HTERT RPE-1 (cell line): ENCODE measurements around the gene TTYH3.

Experiments used
- in situ Hi-C: fragments of 300-500 bp; cut with MboI; formaldehyde crosslinking; loops from 4 replicates; pipeline ENCODE4 v1.14.3; 2020; ENCODE audit warnings: low sequenced_read_pairs

The TTYH3 gene

DNA sequence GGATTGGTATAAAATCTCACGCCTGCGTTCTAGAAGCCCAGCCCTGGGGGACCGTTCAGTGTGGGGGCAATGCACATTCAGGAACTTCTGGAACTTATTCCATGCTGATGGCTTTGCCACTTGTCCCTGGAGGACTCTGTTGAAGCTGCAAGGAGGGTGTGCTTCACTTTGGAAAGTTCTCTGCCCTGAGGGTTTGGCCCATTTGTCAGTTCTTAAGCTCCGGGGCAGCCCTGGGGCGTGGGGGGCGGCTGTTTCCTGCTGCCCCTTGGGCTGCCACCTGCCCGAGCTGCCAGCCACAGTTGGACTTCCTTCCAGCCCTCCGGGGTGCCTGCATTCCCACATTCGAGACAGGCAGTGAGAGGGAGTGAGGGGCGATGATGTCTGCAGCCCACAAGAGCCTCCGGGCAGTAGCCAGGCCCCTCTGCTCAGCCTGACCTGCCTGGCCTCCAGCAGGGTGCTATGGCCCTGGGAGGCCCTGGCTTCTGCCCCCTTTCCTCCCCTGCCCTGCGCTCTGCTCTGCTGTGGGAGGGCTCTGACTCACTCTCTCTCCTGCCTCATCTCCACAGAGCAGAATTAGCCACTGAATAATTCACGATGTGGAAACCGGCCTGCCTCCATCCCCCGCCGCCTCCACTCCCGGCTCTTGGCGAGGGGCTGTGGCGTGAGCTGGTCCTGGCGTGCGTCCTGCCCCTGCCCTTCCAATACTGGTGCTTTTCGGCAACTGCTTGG is 1.9 kb downstream of the TTYH3 start:
- in situ Hi-C loops, result no loop called here

DNA sequence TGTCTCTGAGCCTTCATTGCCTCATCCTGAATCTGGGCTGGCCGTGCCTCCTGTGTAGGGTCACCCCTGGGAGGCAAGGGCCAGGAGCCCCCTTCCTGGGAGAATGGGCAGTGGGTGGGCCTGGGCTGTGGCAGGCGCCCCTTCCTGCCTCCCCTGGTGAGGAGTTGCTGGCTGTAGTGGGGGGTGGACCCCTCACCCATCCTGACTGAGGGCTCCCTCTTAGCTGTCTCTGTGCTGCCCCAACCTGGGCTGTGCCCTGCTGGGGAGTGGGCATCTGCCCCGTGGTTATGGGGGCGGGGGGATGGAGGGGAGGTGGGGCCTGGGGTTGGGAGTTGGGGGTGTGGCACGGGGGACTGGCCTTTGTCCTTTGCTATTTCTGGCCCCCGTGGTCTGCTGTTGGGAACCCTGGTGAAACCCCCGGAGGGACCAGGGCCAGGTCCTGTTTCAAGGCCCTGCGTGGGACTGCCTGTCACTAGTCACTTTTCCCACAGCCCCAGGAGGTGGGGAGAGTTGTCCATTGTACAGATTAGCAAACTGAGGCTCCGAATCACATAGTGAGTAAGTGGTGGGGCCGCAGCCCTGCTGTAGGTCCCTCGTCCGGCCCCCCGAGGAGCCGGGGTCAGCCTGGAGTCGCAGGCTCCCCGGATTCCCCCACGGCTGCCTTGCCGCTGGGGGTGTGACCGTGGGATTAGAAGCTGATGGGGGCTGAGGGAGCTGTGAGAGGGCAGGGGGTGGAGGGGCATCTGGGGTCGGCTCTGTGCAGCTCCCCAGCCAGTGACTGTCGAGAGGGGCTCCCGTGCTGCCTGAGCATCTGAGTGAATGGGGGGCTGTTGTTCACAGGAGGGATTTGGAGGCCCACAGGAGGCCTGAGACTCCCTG is 2.7 kb downstream of the TTYH3 start:
- in situ Hi-C loops, result no loop called here

DNA sequence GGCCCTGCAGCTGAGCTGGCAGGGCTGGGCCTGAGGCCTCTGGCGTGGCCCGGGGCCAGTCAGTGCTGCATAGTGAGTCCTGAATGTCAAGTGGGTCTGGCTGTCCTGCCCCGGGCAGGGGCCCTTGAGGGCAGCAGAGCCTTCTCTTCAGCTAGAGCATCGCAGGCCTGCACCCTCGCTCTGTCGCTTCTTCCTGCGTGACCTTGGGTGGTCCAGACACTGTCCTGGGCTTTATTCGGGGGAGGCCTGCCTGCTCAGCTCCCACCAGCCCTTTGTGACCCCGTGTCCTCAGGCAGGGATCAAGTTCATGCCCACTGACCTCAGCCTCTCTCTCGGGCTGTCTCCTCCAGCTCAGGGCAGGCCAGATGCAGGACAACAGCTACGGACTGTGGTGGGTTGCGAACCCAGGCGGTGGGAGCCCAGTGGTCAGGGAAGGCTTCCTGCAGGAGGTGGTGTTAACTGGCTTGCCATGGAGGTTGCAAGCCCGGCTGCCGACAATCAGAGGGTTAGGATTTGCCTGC is 3.4 kb downstream of the TTYH3 start:
- in situ Hi-C loops, result no loop called here

DNA sequence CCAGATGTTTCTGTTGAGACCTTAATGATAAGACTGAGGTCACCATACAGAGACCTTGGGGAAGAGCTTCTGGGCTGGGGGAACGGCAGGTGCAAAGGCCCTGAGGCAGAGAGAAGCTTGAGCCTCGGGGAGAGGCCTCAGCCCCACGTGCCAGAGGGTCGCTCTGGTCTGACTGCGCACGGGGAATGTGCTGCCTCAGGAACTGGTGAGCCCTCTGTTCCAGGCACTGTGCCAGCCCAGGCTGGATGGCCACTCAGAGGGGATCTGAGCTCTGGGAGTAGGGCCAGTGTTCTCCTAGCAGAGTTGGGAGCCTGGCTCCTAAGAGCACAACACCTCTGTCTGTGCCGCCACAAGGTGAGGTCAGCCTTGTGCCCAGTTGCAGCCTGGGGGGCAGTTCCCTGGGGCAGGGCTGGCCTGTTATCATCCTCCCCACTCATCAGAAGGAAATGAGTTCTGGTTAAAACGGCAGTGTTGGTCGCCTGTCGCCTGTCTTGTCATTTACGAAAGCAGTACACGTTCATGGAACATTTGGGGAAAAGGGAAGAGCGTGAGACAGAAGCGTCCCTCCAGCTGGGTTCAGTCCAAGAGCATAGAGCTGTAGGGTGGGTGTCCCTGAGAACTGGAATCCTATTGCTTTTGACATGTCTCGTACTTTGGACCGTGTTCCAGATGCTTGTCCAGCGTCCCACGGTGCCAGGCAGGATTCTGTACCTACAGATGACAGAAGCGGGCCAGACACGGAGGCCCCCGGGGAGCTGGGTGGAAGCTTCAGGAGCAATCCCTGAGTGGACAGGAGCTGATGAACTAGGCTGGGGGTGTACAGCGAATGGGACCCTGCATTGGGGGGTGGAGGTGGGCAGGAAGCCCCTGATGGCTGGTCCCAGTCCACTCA is 4.3 kb downstream of the TTYH3 start:
- in situ Hi-C loops, result no loop called here

DNA sequence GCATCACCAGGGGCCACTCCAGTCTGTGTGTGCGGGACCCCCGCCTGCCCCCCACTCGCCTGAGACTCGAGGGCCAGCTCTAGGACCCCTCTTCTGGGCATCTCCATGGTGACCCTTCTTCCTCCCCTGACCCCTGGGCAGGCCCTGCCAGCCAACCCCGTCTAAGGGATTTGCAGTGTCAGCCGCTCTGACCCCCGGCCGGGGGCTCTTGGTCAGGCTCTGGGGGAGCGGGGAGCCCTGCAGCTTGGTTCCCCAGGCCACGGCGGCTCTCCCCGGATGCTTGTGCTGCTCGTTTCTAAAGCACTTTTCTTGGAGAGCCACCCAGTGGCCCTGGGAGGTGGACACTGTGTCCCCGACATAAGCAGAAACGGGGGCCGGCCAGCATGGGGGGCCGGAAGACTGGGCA is 5.3 kb downstream of the TTYH3 start:
- in situ Hi-C loops, result no loop called here

DNA sequence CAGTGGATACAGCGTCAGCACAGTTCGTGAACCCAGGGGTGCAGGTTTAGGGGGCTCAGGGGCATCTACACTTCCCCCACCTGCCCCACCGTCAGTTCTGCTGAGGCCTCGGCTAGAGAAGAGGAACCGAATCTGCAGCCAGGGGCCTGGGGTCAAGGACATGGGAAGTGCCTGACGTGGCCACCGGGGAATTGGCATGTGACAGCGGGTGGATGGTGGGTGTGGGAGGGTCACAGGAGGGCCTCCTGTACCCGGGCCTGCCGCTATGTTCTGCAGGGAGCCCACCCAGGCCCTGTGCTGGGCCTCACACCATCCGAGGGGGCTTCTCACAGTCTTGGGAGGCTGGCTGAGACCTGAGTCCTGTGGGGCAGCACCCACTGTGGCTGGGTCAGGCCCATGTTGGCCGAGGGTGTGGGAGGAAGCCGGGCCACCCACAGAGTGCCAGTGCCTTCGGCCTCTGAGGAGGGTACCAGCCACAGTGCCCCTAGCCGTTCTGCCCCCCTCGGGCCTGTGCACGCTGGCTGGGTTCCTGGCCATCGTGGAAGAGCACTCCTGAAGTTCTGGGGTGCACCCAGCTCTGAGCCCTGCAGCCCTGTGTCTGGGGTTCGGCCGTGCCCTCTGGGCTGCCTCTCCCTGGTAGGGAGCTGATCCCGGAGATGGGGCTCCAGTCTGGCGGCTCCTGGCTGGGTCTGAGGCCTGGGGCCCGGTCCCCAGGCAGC is 5.9 kb downstream of the TTYH3 start:
- in situ Hi-C loops, result no loop called here

DNA sequence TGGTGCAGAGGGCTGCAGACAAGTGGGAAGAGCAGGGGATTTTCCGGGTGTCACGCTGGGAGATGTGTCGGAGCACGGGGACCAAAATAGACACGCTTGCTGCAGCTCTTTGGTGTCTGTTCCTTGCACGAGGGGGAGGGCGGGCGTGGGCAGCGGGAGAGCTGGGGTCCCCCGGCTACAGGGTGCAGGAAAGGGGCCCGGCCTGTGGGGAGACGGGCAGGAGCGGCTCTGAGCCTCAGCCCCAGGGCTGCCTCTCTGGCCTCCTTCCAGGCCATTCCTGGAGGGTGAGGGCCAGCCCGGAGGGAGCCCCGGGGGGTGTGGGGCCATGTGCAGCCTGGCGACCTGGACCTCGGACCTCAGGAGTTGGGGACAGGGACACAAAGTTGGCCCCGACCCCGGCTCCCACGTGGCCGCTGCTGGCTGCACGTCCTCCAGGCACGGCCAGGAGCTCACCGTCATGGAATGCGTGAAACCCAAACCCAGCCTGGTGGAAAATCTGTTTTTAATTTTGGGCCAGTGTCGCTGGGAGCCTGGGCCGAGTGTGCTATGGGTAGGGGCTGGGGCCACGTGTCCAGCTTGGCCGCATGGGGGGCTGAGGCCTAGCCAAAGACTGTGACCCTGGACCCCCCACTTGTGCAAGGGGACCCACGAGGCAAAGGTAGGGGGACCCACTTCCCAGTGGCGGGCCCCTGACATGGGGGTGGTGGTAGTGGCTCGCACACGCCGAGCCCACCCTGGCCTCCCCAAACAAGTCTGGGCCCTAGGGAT is 6.6 kb downstream of the TTYH3 start:
- in situ Hi-C loops, result no loop called here

DNA sequence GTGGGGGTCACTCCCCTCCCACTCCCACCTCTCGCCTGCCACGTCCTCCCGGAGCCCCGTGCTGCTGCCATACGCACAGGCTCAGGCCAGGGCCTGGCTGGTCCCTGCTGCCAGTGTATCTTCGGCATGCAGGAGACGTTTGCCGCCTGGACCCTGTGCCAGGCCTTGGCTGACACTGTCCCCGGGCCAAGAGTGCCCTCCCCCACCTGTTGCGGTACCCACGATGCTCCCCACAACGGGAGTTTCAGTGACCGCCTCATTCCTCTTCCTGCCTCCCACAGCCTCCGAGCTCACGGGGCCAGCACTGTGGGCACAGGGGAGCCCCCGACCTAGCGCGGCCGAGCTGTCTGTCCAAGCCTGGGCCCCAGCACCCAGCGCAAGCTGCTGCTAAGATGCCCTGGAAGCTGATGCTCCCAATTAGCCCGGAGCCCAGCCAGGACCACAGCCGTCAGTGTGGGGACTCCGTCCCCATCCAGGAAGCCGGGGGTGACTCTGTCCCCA is 7.4 kb downstream of the TTYH3 start:
- in situ Hi-C loops, result no loop called here

DNA sequence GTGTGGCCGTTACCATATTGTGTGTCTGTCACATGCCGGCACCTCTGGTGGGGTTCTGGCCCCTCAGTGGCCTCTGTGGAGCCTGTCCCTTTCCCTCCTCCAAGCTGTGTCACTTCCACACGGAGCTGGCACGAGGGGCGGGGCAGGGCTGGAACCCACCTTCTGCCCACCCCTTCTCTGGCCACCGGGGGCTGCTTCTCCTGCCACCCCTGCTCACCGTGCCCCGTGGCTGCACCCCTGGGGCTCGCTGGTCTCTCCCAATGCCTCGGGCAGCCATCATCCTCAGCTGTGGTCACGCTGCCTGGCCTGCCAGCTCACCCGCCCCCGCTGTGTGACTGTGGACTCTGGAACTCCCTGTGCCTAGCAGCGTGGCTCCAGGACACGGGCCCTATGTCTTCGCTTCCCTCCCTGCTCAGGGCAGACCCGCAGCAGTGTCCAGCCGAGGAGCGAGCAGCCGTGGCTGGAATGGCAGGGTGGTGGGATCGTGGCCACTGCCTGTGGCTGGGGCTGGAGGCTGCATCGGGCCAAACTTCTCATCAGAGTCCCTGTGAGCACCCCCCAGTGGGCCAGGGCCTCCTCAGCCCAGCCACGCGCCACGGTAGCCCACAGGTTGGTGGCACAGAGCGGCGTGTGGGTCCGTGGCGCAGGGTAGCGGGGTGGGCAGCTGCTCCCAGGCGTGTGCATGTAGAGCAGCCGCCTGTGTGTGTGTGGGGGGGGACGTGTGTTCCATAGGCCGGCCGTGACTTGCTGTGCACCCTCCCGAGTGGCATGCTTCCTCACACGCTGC is 8.1 kb downstream of the TTYH3 start:
- in situ Hi-C loops, result no loop called here

DNA sequence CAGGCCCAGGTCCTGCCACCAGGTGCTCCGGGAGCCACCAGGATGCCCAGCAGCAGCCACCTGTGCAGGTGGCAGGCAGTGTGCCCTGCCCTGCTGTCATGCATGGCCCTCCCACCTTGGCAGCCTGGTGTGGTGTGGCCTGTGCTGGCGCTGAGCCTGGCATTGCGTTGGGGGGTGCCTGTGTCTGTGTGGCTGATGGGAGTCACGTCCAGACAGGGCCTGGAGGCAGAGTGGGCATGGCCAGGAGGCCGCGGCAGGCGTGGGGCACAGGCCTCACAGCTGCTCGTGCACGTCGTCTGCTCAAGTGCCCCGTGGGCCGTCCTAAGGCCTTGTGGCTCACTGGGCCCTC is 8.7 kb downstream of the TTYH3 start:
- in situ Hi-C loops, result no loop called here

DNA sequence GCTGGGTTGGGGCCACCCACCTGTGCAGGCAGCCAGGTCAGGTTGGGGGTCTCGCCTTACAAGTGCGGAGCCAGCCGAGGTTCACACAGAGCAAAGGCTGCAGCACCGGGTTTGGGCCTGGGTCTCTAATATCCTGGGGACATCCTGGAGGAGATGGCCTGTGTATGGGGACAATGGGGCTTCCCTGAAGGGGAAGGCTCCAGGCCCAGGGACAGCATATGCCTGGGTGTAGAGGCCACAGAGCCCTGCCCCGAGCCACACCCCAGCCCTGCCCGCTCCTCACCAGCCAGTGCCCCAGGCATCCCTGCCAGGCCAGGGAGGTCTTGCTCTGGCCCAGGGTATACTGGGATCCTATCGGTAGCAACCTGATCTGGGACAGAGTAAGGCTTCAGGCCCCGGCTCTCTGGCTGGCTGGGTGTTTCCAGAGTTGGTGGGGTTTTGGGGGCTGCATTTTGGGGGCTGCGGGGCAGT is 9.1 kb downstream of the TTYH3 start:
- in situ Hi-C loops, result no loop called here

DNA sequence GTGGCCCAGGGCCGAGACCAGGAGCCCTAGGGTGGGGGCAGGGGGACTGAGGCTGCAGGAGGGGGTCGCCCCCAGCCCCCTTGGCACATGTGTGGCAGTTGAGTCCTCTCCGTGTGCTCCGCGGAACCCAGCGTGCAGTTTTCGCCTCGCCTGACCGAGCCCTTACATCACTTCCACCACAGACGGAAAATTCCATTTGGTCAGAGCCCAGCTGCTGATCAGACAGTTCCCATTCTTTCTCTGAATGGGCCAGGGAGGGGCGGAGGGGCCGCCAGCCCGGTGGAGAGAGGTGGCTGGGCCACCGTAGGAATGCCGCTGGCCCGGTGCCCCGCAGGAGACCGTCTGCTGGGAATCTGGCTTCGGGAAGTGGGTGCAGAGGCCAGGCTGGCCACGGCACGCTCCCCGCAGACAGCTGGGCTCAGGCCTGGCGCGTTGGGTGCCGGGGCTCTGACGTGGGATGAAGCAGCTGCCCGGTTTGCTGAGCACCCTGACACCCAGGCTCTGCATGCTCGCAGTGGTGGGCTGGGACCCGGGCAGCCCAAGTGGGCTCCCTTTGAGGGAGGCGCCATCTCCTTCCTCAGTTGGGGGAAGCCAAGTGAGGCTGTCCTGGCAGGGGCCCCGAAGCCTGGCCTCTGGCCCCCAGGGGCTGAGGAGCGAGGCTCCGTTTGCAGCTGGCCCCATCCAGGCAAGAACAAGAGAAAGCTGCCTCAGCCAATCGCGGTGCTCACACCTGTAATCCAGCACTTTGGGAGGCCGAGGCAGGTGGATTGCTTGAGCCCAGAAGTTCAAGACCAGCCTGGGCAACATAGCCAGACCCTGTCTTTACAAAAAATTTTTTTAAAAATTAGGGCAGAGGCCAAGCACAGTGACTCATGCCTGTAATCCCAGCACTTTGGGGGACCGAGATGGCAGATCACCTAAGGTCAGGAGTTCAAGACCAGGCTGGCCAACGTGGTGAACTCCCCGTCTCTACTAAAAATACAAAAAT is 9.9 kb downstream of the TTYH3 start:
- in situ Hi-C loops, result no loop called here

DNA sequence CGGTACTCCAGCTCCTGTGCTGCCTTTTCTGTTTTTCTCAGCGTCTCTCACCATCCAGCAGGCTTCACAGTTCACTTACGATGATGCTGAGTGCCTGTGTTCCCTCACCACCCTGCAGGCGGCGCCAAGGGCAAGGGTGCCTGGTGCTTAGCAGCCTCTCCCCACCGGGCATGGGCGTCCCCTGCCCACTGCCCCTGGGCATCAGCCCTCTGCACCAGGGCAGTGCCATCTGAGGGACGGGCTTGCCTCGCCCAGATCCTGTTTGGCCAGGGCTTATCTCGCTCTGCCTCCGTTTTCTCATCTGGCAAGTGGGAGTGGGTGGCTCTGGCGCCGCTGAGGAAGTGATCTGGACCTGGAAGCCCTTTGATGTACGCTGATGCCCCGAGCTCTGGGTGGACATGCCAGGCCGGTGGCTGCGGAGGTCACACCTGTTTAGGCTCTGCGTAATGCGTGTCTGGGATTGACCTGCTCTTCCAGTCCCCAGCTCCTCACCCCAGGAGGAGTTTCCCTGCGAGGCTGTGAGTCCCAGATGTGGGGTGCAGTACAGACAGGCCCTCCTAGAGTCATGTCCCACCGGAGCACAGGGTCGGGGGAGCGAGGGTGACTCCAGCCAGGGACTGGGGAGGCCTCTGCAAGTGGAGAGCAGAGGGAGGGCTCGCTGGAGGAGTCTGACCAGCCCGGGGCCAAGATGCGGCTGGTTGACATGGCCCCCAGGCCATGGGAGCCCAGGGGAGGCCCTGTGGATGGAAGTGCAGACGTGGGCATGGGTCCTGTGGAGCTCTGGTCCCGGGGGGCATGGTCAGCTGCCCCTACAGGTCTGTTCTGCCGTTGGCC is 11.8 kb downstream of the TTYH3 start:
- in situ Hi-C loops, result no loop called here

DNA sequence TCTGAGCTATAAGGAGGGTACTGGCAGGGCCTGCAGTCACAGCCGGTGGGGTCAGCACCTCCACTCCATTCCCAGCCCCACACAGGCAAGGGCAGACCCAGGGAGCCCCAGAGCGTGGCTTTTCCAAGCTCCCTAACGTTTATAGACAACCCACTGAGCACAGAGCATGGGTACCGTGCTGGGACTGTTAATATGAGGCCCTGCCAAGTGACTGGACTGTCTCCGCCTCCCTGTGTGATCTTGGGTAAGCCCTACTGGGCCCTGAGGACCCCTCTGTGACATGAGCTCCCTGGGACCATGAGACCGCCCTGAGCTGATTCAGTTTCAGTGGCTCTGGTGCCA is 12.4 kb downstream of the TTYH3 start:
- in situ Hi-C loops, result no loop called here

DNA sequence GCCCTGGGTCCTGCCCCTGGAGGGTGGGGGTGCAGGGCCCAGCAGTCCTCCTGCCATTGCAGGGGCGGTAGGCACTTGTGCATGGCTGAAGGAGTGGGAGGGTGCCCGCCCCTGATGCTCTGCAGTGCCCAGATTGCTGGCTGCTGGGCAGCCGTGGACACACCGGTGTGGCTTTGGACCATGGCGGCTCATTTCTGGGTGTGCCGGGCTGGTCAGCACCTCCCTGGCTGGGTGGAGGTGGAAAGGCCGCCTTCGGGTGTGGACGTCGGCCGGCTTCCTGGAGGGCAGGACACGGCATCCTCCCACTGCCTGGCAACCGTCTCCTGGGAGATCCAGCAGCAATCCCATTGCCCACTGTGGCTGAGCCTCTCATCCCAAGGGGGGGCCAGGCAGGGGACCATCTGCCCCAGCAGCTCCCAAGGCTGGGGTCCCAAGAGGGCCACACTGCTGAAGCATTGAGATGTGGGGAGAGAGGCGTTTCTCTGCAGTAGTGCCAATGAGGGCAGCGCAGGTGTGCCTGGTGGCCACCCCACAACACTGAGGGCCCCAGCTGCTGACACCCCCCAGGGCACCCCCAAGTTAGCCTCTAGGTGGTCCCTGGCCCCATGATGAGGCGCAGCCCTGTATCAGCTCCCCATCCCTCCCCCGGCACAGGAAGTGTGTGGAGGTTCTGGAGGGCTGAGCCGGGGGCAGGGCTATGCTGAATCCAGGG is 12.9 kb downstream of the TTYH3 start:
- in situ Hi-C loops, result no loop called here

DNA sequence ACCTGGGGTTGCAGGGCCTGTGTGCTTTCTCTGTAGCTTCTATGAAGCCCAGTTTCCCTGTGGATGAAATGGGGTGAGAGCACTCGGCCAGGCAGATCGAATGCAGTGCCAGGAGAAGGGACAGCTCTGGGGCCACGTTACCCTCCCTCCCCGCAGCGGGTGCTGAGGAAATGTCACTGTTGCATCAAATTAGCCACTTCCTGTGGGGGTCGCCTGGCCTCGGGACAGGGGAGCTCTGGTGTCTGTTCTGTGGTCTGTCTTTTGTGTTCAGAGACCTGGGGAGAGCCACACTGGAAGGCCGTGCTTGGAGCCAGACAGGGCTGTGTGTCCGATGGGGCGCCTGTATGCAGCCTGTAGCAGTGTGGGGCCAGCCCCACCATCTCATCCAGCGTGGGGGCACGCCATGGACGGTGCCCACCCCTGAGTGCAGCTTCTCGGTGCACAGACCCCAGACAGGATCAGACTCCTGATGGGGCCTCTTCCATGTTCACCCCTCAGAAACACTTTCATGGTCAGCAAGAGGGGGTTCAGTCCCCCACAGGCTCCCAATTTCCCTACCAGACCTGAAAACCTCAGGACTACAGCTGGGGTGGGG is 13.6 kb downstream of the TTYH3 start:
- in situ Hi-C loops, result no loop called here
